A172 (cell line): ENCODE data around the gene SLC6A15. TPM values are rescaled to one million over a fixed set of nuclear protein-coding genes. Genes with fewer than 3 reads are reported as not detected.

ENCODE experiments used
- total RNA-seq: library from RNA; depleted of rRNA; stranded (reverse); fragments of >200 nt; shearing (Covaris generic); gene quantifications from 2 replicates; pipeline ENCODE4 v1.2.3, GENCODE V29; 2014; rRNA removed

The SLC6A15 gene
- total RNA-seq, 1 experiment from 2014 or later = not detected

Other genes starting within 250 kb of the SLC6A15 start
- gene TSPAN19, start 123.5 kb upstream of the SLC6A15 start, total RNA-seq = not detected in 2 replicates
- gene LRRIQ1, start 123.6 kb upstream of the SLC6A15 start, total RNA-seq = 0.38 and 4.4 TPM in 2 replicates